ENCODE measurements around the gene ZNF143.
A peak's percentile ranks its signal among the peaks of the same experiment; 100 is the strongest.

Gene ZNF143

GRCh38 chr11:9574622-9575259, 113.9 kb downstream of the ZNF143 start:
- Mint-ChIP-seq H3K4me3 (peak overlapping the region; percentile 93 to 96), H3K9me3 (no peaks in the 10 kb centered on the region), H3K27me3 (peaks cover 31% of the 10 kb centered on the region), H3K4me1 (peaks cover 42% of the 10 kb centered on the region), H3K27ac (peak overlapping the region; percentile 93 to 95)
- ATAC-seq (no peak), DNase-seq (peak; percentile 21 to 27)

- Mint-ChIP-seq H3K9me3 (no peaks in the 10 kb centered on the region), H3K27ac (peak overlapping the region; percentile 93 to 95), H3K27me3 (peaks cover 23% of the 10 kb centered on the region), H3K4me3 (peak overlapping the region; percentile 93 to 96), H3K4me1 (peaks cover 42% of the 10 kb centered on the region)
- ATAC-seq (no peak), DNase-seq (no peak)
These were observed 114.7 kb downstream of the ZNF143 start for GRCh38 chr11:9575260-9576240.

GRCh38 chr11:9576701-9577381, 116.0 kb downstream of the ZNF143 start:
- H3K4me3 Mint-ChIP-seq: peak overlapping the region; percentile 4 to 96
- H3K27ac Mint-ChIP-seq: no peak overlapping the region
- H3K27me3 Mint-ChIP-seq: peaks cover 12% of the 10 kb centered on the region
- H3K9me3 Mint-ChIP-seq: no peaks in the 10 kb centered on the region
- no peak for DNase-seq
- peaks cover 41% of the 10 kb centered on the region for H3K4me1 Mint-ChIP-seq
- no peak for ATAC-seq

GRCh38 chr11:9577556-9577955, 116.7 kb downstream of the ZNF143 start:
- Mint-ChIP-seq H3K4me3 (peak overlapping the region; percentile 16 to 54), H3K4me1 (peaks cover 36% of the 10 kb centered on the region), H3K27ac (no peak overlapping the region), H3K9me3 (no peaks in the 10 kb centered on the region), H3K27me3 (peaks cover 8% of the 10 kb centered on the region)
- no peak for DNase-seq
- no peak for ATAC-seq
